HG03097 (cell line): ENCODE measurements around the gene CADM1.

ENCODE experiments used
- ATAC-seq: cut with Tn5 transposase; IDR thresholded peaks from one replicate; pipeline ENCODE4 v1.9.1; 2021; ENCODE audit not compliant: unreplicated experiment, low FRiP score

The CADM1 gene

GRCh38 chr11:115363921-115364320 is 140.3 kb downstream of the CADM1 start:
- ATAC-seq, result no peak

- ATAC-seq, result no peak
These were observed 140.8 kb downstream of the CADM1 start for GRCh38 chr11:115363426-115363825.

- no peak for ATAC-seq
These were observed 141.2 kb downstream of the CADM1 start for GRCh38 chr11:115362997-115363396.

- no peak for ATAC-seq
These were observed 143.2 kb downstream of the CADM1 start for GRCh38 chr11:115361025-115361424.

- ATAC-seq, result no peak
These were observed 143.9 kb downstream of the CADM1 start for GRCh38 chr11:115360186-115360824.

GRCh38 chr11:115357066-115357465 is 147.1 kb downstream of the CADM1 start:
- ATAC-seq, result no peak

GRCh38 chr11:115352805-115353485 is 151.3 kb downstream of the CADM1 start:
- no peak for ATAC-seq

GRCh38 chr11:115349335-115350017 is 154.7 kb downstream of the CADM1 start:
- no peak for ATAC-seq

- no peak for ATAC-seq
These were observed 155.8 kb downstream of the CADM1 start for GRCh38 chr11:115348416-115348815.

GRCh38 chr11:115347106-115347505 is 157.1 kb downstream of the CADM1 start:
- ATAC-seq, result no peak

GRCh38 chr11:115345840-115346239 is 158.4 kb downstream of the CADM1 start:
- ATAC-seq, result no peak

- ATAC-seq, result no peak
These were observed 158.9 kb downstream of the CADM1 start for GRCh38 chr11:115345361-115345760.

- no peak for ATAC-seq
These were observed 159.4 kb downstream of the CADM1 start for GRCh38 chr11:115344846-115345245.

- ATAC-seq, result no peak
These were observed 162.1 kb downstream of the CADM1 start for GRCh38 chr11:115342142-115342541.

GRCh38 chr11:115340874-115341273 is 163.3 kb downstream of the CADM1 start:
- ATAC-seq, result no peak

GRCh38 chr11:115338476-115338875 is 165.7 kb downstream of the CADM1 start:
- ATAC-seq, result no peak

GRCh38 chr11:115334932-115335788 is 169.1 kb downstream of the CADM1 start:
- ATAC-seq, result no peak

- no peak for ATAC-seq
These were observed 170.3 kb downstream of the CADM1 start for GRCh38 chr11:115333949-115334348.

GRCh38 chr11:115333121-115333520 is 171.1 kb downstream of the CADM1 start:
- no peak for ATAC-seq

- ATAC-seq, result no peak
These were observed 173.3 kb downstream of the CADM1 start for GRCh38 chr11:115330684-115331482.
